Hepatocyte (in vitro differentiated cells): ENCODE results near the gene ING3. TPM values are rescaled to one million over a fixed set of nuclear protein-coding genes. Genes with fewer than 3 reads are reported as not detected.
A peak's percentile ranks its signal among the peaks of the same experiment; 100 is the strongest.

Source experiments
- DNase-seq: peaks from one replicate; pipeline ENCODE4 v3.0.0-alpha.2; 2016; ENCODE audit warnings: low spot score
- H2AFZ ChIP-seq: fragments of 200-600 bp; sonication (generic); 2 replicates; pipeline ENCODE4 v1.6.0; 2016; ENCODE audit warnings: antibody characterized with exemption, mild to moderate bottlenecking
- H3K27ac ChIP-seq: fragments of 200-600 bp; sonication (generic); 2 replicates; pipeline ENCODE4 v1.5.1; 2016; ENCODE audit warnings: mild to moderate bottlenecking
- H3K27me3 ChIP-seq: fragments of 200-600 bp; sonication (generic); 2 replicates; pipeline ENCODE4 v1.6.1; 2016
- H3K36me3 ChIP-seq: fragments of 200-600 bp; sonication (generic); replicated peaks from 2 replicates; pipeline ENCODE4 v1.5.1; 2016; ENCODE audit warnings: low read depth; ENCODE audit not compliant: insufficient read depth
- H3K4me1 ChIP-seq: fragments of 200-600 bp; sonication (generic); 2 replicates; pipeline ENCODE4 v1.5.1; 2016; ENCODE audit warnings: mild to moderate bottlenecking, moderate library complexity; ENCODE audit not compliant: insufficient read depth
- H3K4me2 ChIP-seq: fragments of 200-600 bp; sonication (generic); 2 replicates; pipeline ENCODE4 v1.6.0; 2016
- H3K4me3 ChIP-seq: fragments of 200-600 bp; sonication (generic); 2 replicates; pipeline ENCODE4 v1.5.1; 2016; ENCODE audit warnings: mild to moderate bottlenecking
- H3K79me2 ChIP-seq: fragments of 200-600 bp; sonication (generic); 2 replicates; pipeline ENCODE4 v1.6.0; 2017; ENCODE audit warnings: mild to moderate bottlenecking
- H3K9me2 ChIP-seq: fragments of 200-600 bp; sonication (generic); replicated peaks from 2 replicates; pipeline ENCODE4 v1.6.0; 2017; ENCODE audit warnings: mild to moderate bottlenecking; ENCODE audit not compliant: insufficient read depth
- H3K9me3 ChIP-seq: fragments of 200-600 bp; sonication (generic); 2 replicates; pipeline ENCODE4 v1.5.1; 2016; ENCODE audit warnings: low read depth, mild to moderate bottlenecking
- H4K20me1 ChIP-seq: fragments of 200-600 bp; sonication (generic); 2 replicates; pipeline ENCODE4 v1.6.0; 2016; ENCODE audit warnings: mild to moderate bottlenecking; ENCODE audit not compliant: insufficient read depth, poor library complexity, severe bottlenecking
- EZH2 ChIP-seq: fragments of 200-600 bp; sonication (generic); IDR thresholded peaks from 2 replicates; pipeline ENCODE4 v1.6.1; 2016; ENCODE audit warnings: antibody characterized with exemption, mild to moderate bottlenecking, borderline replicate concordance
- EZH2phosphoT487 ChIP-seq: fragments of 200-600 bp; sonication (generic); IDR thresholded peaks from one replicate; pipeline ENCODE4 v1.6.1; 2018; ENCODE audit warnings: antibody characterized with exemption, mild to moderate bottlenecking, low read depth, moderate library complexity; ENCODE audit not compliant: unreplicated experiment, severe bottlenecking
- WGBS: methylation state at CpG from one replicate; pipeline ENCODE4 v1.1.6; 2016; ENCODE audit warnings: low lambda C conversion rate; ENCODE audit errors: missing lambda C conversion rate; 5-methylcytosine and 5-hydroxymethylcytosine counted together
- polyA plus RNA-seq: library from polyadenylated mRNA; unstranded; fragments of >200 nt; fragmentation: Nextera tagmentation; extraction: Ambion mirVana; gene quantifications from 2 replicates; pipeline ENCODE4 v1.2.1, GENCODE V29; 2016
- total RNA-seq: library from RNA; depleted of rRNA; stranded (reverse); fragments of >200 nt; gene quantifications from 2 replicates; pipeline ENCODE4 v1.2.3, GENCODE V29; 2014
- TF ChIP-seq, protein P1 (sequence below): fragments of 200-600 bp; sonication (generic); IDR thresholded peaks from 2 replicates; pipeline ENCODE4 v1.5.1; 2016; ENCODE audit warnings: antibody characterized with exemption, mild to moderate bottlenecking; ENCODE audit not compliant: poor library complexity

ING3 gene
- total and polyA plus RNA-seq, 2 experiments from 2014 or later, result 14.1 to 29.6 TPM

DNA sequence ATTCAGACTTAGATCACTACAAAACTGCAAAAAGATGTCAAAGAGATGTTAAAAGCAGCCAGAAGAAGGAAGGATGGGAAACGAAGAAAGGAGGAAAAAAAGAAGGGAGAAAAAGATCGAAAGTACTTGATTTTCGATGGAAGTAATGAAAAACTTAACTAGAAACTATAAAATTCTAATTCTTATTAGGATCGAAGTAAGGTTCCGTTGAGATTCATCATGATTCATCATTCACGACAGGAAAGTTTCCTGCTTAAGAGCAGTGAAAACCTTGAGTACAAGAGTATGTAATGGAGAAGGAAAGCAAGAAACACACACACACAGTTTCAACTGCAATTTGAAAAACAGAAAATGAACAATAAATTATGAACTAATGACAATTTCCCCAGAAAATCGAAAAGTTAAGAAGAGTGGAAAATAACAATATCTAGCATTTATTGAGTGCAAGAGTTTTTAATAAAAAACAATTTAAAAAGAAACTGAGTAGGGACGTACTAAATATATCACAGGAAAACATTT is 1.1 kb upstream of the ING3 start:
- Histone ChIP-seq H3K4me3 (no peak overlapping the region), H3K27ac (no peak overlapping the region), H3K27me3 (no peaks in the 10 kb centered on the region), H3K36me3 (no peaks in the 10 kb centered on the region), H2AFZ (peak overlapping the region; percentile 63), H3K4me1 (peaks cover 19% of the 10 kb centered on the region), H3K9me3 (no peaks in the 10 kb centered on the region), H3K4me2 (peak overlapping the region; percentile 72), H3K79me2 (peaks cover 32% of the 10 kb centered on the region), H4K20me1 (peaks cover 22% of the 10 kb centered on the region), H3K9me2 (no peaks in the 10 kb centered on the region)
- no peak for DNase-seq
- TF ChIP-seq, protein P1, sequence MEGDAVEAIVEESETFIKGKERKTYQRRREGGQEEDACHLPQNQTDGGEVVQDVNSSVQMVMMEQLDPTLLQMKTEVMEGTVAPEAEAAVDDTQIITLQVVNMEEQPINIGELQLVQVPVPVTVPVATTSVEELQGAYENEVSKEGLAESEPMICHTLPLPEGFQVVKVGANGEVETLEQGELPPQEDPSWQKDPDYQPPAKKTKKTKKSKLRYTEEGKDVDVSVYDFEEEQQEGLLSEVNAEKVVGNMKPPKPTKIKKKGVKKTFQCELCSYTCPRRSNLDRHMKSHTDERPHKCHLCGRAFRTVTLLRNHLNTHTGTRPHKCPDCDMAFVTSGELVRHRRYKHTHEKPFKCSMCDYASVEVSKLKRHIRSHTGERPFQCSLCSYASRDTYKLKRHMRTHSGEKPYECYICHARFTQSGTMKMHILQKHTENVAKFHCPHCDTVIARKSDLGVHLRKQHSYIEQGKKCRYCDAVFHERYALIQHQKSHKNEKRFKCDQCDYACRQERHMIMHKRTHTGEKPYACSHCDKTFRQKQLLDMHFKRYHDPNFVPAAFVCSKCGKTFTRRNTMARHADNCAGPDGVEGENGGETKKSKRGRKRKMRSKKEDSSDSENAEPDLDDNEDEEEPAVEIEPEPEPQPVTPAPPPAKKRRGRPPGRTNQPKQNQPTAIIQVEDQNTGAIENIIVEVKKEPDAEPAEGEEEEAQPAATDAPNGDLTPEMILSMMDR, result no peak
- TF ChIP-seq EZH2phosphoT487 (no peak), EZH2 (no peak)
- 73% methylated on average over 8 of the region's 8 CpGs for WGBS

- H3K9me2 ChIP-seq, result no peaks in the 10 kb centered on the region
- H3K9me3 ChIP-seq, result no peaks in the 10 kb centered on the region
- H3K4me1 ChIP-seq, result peaks cover 17% of the 10 kb centered on the region
- H4K20me1 ChIP-seq, result peaks cover 22% of the 10 kb centered on the region
- peak overlapping the region; percentile 22 for H3K4me3 ChIP-seq
- H3K4me2 ChIP-seq, result peak overlapping the region; percentile 72
- no peak overlapping the region for H3K27ac ChIP-seq
- TF ChIP-seq EZH2 (no peak), EZH2phosphoT487 (no peak)
- TF ChIP-seq, protein P1, result no peak
- H2AFZ ChIP-seq, result peak overlapping the region; percentile 63
- no peak for DNase-seq
- no peaks in the 10 kb centered on the region for H3K36me3 ChIP-seq
- 14% methylated on average over 10 of the region's 10 CpGs for WGBS
- peaks cover 32% of the 10 kb centered on the region for H3K79me2 ChIP-seq
- no peaks in the 10 kb centered on the region for H3K27me3 ChIP-seq
Observed at GRCh38 chr7:120949998-120950538, 509 bp upstream of the ING3 start.

GRCh38 chr7:120951309-120951699 is 727 bp downstream of the ING3 start:
- Histone ChIP-seq H3K9me2 (no peaks in the 10 kb centered on the region), H3K9me3 (no peaks in the 10 kb centered on the region), H3K4me3 (peak overlapping the region; percentile 15), H3K27ac (peak overlapping the region; percentile 98), H3K4me1 (peaks cover 13% of the 10 kb centered on the region), H4K20me1 (peaks cover 22% of the 10 kb centered on the region), H2AFZ (no peak overlapping the region), H3K79me2 (peaks cover 32% of the 10 kb centered on the region), H3K36me3 (peaks cover 4% of the 10 kb centered on the region), H3K4me2 (peak overlapping the region; percentile 84), H3K27me3 (no peaks in the 10 kb centered on the region)
- TF ChIP-seq EZH2phosphoT487, result no peak
- TF ChIP-seq, protein P1, result no peak
- no peak for TF ChIP-seq EZH2
- WGBS, result 30% methylated on average over 8 of the region's 8 CpGs
- DNase-seq, result no peak

GRCh38 chr7:120951826-120952225 is 1.2 kb downstream of the ING3 start:
- 77% methylated on average over 2 of the region's 2 CpGs for WGBS
- peaks cover 4% of the 10 kb centered on the region for H3K36me3 ChIP-seq
- H3K4me3 ChIP-seq, result peak overlapping the region; percentile 15
- H3K27ac ChIP-seq, result no peak overlapping the region
- no peaks in the 10 kb centered on the region for H3K9me2 ChIP-seq
- H2AFZ ChIP-seq, result no peak overlapping the region
- H4K20me1 ChIP-seq, result peaks cover 22% of the 10 kb centered on the region
- H3K4me1 ChIP-seq, result peaks cover 13% of the 10 kb centered on the region
- no peaks in the 10 kb centered on the region for H3K27me3 ChIP-seq
- DNase-seq, result no peak
- peaks cover 32% of the 10 kb centered on the region for H3K79me2 ChIP-seq
- H3K4me2 ChIP-seq, result peak overlapping the region; percentile 84
- TF ChIP-seq, protein P1, result no peak
- no peak for TF ChIP-seq EZH2
- no peak for TF ChIP-seq EZH2phosphoT487
- H3K9me3 ChIP-seq, result no peaks in the 10 kb centered on the region
